ENCODE results near the gene ARV1.

DNA sequence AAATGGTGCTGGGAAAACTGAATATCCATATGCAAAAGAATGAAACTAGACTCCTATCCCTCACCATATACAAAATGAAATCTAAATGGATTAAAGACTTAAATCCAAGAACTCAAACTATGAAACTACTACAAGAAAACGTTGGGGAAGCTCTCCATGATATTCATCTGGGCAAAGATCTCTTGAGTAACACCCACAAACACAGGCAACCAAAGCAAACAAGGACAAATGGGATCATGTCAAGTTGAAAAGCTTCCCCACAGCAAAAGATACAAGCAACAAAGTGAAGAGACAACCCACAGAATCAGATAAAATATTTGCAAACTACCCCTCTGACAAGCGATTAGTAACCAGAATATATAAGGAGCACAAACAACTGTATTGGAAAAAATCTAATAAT is 14.0 kb upstream of the ARV1 start:
- TF ChIP-seq, protein P1, sequence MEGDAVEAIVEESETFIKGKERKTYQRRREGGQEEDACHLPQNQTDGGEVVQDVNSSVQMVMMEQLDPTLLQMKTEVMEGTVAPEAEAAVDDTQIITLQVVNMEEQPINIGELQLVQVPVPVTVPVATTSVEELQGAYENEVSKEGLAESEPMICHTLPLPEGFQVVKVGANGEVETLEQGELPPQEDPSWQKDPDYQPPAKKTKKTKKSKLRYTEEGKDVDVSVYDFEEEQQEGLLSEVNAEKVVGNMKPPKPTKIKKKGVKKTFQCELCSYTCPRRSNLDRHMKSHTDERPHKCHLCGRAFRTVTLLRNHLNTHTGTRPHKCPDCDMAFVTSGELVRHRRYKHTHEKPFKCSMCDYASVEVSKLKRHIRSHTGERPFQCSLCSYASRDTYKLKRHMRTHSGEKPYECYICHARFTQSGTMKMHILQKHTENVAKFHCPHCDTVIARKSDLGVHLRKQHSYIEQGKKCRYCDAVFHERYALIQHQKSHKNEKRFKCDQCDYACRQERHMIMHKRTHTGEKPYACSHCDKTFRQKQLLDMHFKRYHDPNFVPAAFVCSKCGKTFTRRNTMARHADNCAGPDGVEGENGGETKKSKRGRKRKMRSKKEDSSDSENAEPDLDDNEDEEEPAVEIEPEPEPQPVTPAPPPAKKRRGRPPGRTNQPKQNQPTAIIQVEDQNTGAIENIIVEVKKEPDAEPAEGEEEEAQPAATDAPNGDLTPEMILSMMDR (IDR thresholded peaks at IDR 0.05) = no peak
- TF ChIP-seq POLR2A (IDR thresholded peaks at IDR 0.05) = no peak
- no peak for TF ChIP-seq POLR2AphosphoS5 (IDR thresholded peaks at IDR 0.05)
